Liver (tissue), 9 donors: ENCODE data around the gene PAX8. TPM values are rescaled to one million over a fixed set of nuclear protein-coding genes. Genes with fewer than 3 reads are reported as not detected.

Source experiments
- DNase-seq: peaks from one replicate; pipeline ENCODE4 v3.0.0-alpha.2; 2017; ENCODE audit warnings: low spot score
- H3K27ac ChIP-seq, 2 donors: one replicate each; pipeline ENCODE4 v1.7.0; 2013; ENCODE audit warnings: inconsistent platforms in 2 of 2, low read length in 2 of 2, control low read depth in 1 of 2, low read depth in 1 of 2, mild to moderate bottlenecking in 1 of 2
- H3K27me3 ChIP-seq, 4 donors: one replicate each; pipeline versions ENCODE4 v1.6.1 to v1.7.0; 2013; ENCODE audit warnings: low read length in 3 of 4, inconsistent platforms in 1 of 4, mild to moderate bottlenecking in 1 of 4, moderate library complexity in 1 of 4; ENCODE audit not compliant: control insufficient read depth in 4 of 4, insufficient read depth in 4 of 4
- H3K36me3 ChIP-seq, 4 donors: one replicate each; pipeline versions ENCODE4 v1.6.1 to v1.7.0; 2013; ENCODE audit warnings: low read length in 3 of 4, mild to moderate bottlenecking in 3 of 4, low read depth in 1 of 4, moderate library complexity in 1 of 4; ENCODE audit not compliant: control insufficient read depth in 4 of 4, insufficient read depth in 3 of 4
- H3K4me1 ChIP-seq, 4 donors: one replicate each; pipeline versions ENCODE4 v1.6.1 to v1.7.0; 2013; ENCODE audit warnings: low read length in 3 of 4, mild to moderate bottlenecking in 3 of 4, moderate library complexity in 1 of 4; ENCODE audit not compliant: control insufficient read depth in 4 of 4, insufficient read depth in 4 of 4
- H3K4me3 ChIP-seq, 3 donors: one replicate each; pipeline versions ENCODE4 v1.6.1 to v1.7.0; 2013; ENCODE audit warnings: low read length in 3 of 3, control low read depth in 1 of 3, low read depth in 1 of 3, mild to moderate bottlenecking in 1 of 3
- H3K9ac ChIP-seq, 2 donors: one replicate each; pipeline ENCODE4 v1.7.0; 2013; ENCODE audit warnings: low read length in 2 of 2, mild to moderate bottlenecking in 2 of 2, moderate library complexity in 2 of 2, control low read depth in 1 of 2, low read depth in 1 of 2
- H3K9me3 ChIP-seq, 4 donors: one replicate each; pipeline versions ENCODE4 v1.6.1 to v1.7.0; 2013; ENCODE audit warnings: low read length in 3 of 4; ENCODE audit not compliant: control insufficient read depth in 4 of 4
- CTCF ChIP-seq: fragments of 150-350 bp; IDR thresholded peaks from 2 replicates; pipeline ENCODE4 v1.5.1; 2017; ENCODE audit warnings: improper control_type of control experiment, low read depth, low read length; ENCODE audit not compliant: missing input control
- EGR1 ChIP-seq, 2 donors: IDR thresholded peaks; 2 replicates each; pipeline ENCODE4 v1.6.1; 2016 to 2018; ENCODE audit warnings: antibody characterized with exemption in 2 of 2, low read depth in 2 of 2
- FOXA1 ChIP-seq: IDR thresholded peaks from 2 replicates; pipeline ENCODE4 v1.6.1; 2016; ENCODE audit warnings: antibody characterized with exemption
- FOXA2 ChIP-seq: IDR thresholded peaks from 2 replicates; pipeline ENCODE4 v1.6.1; 2016; ENCODE audit warnings: antibody characterized with exemption
- GABPA ChIP-seq, 2 donors: IDR thresholded peaks in 1 of 2; conservative IDR thresholded peaks in 1 of 2; 2 replicates each; pipeline ENCODE4 v1.6.1; 2016; ENCODE audit warnings: antibody characterized with exemption in 2 of 2, mild to moderate bottlenecking in 1 of 2, moderate library complexity in 1 of 2
- HNF4A ChIP-seq, 2 donors: conservative IDR thresholded peaks; 2 replicates each; pipeline ENCODE4 v1.6.1; 2016; ENCODE audit warnings: antibody characterized with exemption in 2 of 2, mild to moderate bottlenecking in 2 of 2
- HNF4G ChIP-seq: IDR thresholded peaks from 2 replicates; pipeline ENCODE4 v1.6.1; 2016; ENCODE audit warnings: antibody characterized with exemption
- JUND ChIP-seq, 2 donors: IDR thresholded peaks; 2 replicates each; pipeline ENCODE4 v1.6.1; 2016; ENCODE audit warnings: antibody characterized with exemption in 2 of 2
- NR2F2 ChIP-seq: IDR thresholded peaks from 2 replicates; pipeline ENCODE4 v1.6.1; 2016; ENCODE audit warnings: antibody characterized with exemption
- RAD21 ChIP-seq, 2 donors: IDR thresholded peaks; 2 replicates each; pipeline ENCODE4 v1.6.1; 2016; ENCODE audit warnings: antibody characterized with exemption in 2 of 2, mild to moderate bottlenecking in 2 of 2
- RXRA ChIP-seq, 2 donors: IDR thresholded peaks; 2 replicates each; pipeline ENCODE4 v1.6.1; 2017 to 2018; ENCODE audit warnings: antibody characterized with exemption in 2 of 2, mild to moderate bottlenecking in 1 of 2
- SP1 ChIP-seq: IDR thresholded peaks from 2 replicates; pipeline ENCODE4 v1.6.1; 2018; ENCODE audit warnings: antibody characterized with exemption, mild to moderate bottlenecking
- TAF1 ChIP-seq: conservative IDR thresholded peaks from 2 replicates; pipeline ENCODE4 v1.6.1; 2016; ENCODE audit warnings: antibody characterized with exemption, mild to moderate bottlenecking
- YY1 ChIP-seq: IDR thresholded peaks from 2 replicates; pipeline ENCODE4 v1.6.1; 2016; ENCODE audit warnings: antibody characterized with exemption, mild to moderate bottlenecking
- ZBTB33 ChIP-seq: IDR thresholded peaks from 2 replicates; pipeline ENCODE4 v1.6.1; 2016; ENCODE audit warnings: antibody characterized with exemption
- WGBS: extraction: QIAGEN DNeasy Blood & Tissue Kit; methylation state at CpG from one replicate; pipeline ENCODE4 v1.1.7; 2013; 5-methylcytosine and 5-hydroxymethylcytosine counted together
- polyA plus RNA-seq, 2 donors: library from polyadenylated mRNA; stranded (reverse) in 1 of 2; unstranded in 1 of 2; fragments of 200-250 nt in 1 of 2; fragments of >200 nt in 1 of 2; fragmentation: Nextera tagmentation in 1 of 2; extraction: Ambion mirVana in 1 of 2; gene quantifications; one replicate each; pipeline versions ENCODE4 v1.2.1 to v1.2.3, GENCODE V29; 2013 to 2015
- total RNA-seq, 2 donors: library from RNA; depleted of rRNA; stranded (reverse); fragments of >200 nt; gene quantifications; one replicate each; pipeline ENCODE4 v1.2.3, GENCODE V29; 2014
- TF ChIP-seq, protein P1 (sequence below): IDR thresholded peaks from 2 replicates; pipeline ENCODE4 v1.6.1; 2016; ENCODE audit warnings: antibody characterized with exemption, mild to moderate bottlenecking
- TF ChIP-seq, protein P2 (sequence below): IDR thresholded peaks from 2 replicates; pipeline ENCODE4 v1.6.1; 2016; ENCODE audit warnings: antibody characterized with exemption
- TF ChIP-seq, protein P3 (sequence below): IDR thresholded peaks from 2 replicates; pipeline ENCODE4 v1.6.1; 2016; ENCODE audit warnings: antibody characterized with exemption
- donor health status: healthy.
- donor health status: healthy.
- donor health status: healthy.
- donor health status: healthy.
- donor health status: healthy.

PAX8 gene
- total and polyA plus RNA-seq, 4 donors, result 0.09 to 0.85 (median 0.33) TPM

GRCh38 chr2:113192459-113193100, 86.1 kb downstream of the PAX8 start:
- Histone ChIP-seq H3K4me1 (peaks cover under 1 to 4% (median 2%) of the 10 kb centered on the region in 4 donors), H3K36me3 (peaks cover 4 to 43% (median 36%) of the 10 kb centered on the region in 4 donors), H3K9ac (no peak overlapping the region), H3K27ac (no peak overlapping the region), H3K4me3 (no peak overlapping the region), H3K9me3 (no peaks in the 10 kb centered on the region), H3K27me3 (no peaks in the 10 kb centered on the region)
- TF ChIP-seq FOXA1 (no peak), JUND (IDR thresholded peaks at IDR 0.05) (no peak), ZBTB33 (no peak), RXRA (IDR thresholded peaks at IDR 0.05) (no peak), YY1 (no peak), CTCF (no peak), RAD21 (IDR thresholded peaks at IDR 0.05) (no peak), HNF4G (no peak), HNF4A (conservative IDR thresholded peaks at IDR 0.05) (no peak), FOXA2 (no peak), GABPA (IDR thresholded peaks at IDR 0.05 in 1 of 2, conservative IDR thresholded peaks at IDR 0.05 in 1 of 2) (no peak), SP1 (no peak), NR2F2 (no peak), TAF1 (no peak)
- TF ChIP-seq, protein P1, sequence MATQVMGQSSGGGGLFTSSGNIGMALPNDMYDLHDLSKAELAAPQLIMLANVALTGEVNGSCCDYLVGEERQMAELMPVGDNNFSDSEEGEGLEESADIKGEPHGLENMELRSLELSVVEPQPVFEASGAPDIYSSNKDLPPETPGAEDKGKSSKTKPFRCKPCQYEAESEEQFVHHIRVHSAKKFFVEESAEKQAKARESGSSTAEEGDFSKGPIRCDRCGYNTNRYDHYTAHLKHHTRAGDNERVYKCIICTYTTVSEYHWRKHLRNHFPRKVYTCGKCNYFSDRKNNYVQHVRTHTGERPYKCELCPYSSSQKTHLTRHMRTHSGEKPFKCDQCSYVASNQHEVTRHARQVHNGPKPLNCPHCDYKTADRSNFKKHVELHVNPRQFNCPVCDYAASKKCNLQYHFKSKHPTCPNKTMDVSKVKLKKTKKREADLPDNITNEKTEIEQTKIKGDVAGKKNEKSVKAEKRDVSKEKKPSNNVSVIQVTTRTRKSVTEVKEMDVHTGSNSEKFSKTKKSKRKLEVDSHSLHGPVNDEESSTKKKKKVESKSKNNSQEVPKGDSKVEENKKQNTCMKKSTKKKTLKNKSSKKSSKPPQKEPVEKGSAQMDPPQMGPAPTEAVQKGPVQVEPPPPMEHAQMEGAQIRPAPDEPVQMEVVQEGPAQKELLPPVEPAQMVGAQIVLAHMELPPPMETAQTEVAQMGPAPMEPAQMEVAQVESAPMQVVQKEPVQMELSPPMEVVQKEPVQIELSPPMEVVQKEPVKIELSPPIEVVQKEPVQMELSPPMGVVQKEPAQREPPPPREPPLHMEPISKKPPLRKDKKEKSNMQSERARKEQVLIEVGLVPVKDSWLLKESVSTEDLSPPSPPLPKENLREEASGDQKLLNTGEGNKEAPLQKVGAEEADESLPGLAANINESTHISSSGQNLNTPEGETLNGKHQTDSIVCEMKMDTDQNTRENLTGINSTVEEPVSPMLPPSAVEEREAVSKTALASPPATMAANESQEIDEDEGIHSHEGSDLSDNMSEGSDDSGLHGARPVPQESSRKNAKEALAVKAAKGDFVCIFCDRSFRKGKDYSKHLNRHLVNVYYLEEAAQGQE, result no peak
- WGBS, result 94% methylated on average over 7 of the region's 7 CpGs
- DNase-seq, result no peak

DNA sequence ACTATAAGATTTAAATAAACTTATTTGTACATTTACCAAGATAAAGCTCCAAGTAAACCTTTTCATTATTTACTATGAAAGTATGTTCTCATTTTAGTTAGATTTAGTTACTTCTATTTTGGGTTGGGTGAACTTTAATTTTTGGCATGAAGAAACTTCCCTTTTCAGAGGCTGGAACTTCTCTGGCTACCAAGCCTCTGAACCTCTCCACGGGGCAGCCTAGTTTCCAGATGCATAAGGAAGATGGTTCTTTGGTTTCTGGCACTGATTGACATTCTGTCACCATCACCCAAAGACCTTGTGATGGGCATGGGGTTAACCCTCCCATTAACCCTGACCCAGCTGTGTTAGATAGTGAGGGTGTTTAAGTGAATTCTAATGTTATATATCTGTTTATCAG, 87.8 kb downstream of the PAX8 start:
- Histone ChIP-seq H3K27ac (no peak overlapping the region), H3K4me3 (no peak overlapping the region), H3K9me3 (no peaks in the 10 kb centered on the region), H3K9ac (no peak overlapping the region), H3K36me3 (peaks cover 4 to 34% (median 28%) of the 10 kb centered on the region in 4 donors), H3K27me3 (no peaks in the 10 kb centered on the region), H3K4me1 (peaks cover 1 to 3% (median 2%) of the 10 kb centered on the region in 4 donors)
- 74% methylated on average over 1 of the region's 1 CpG for WGBS
- no peak for DNase-seq
- TF ChIP-seq FOXA2 (no peak), RXRA (IDR thresholded peaks at IDR 0.05) (no peak), GABPA (IDR thresholded peaks at IDR 0.05 in 1 of 2, conservative IDR thresholded peaks at IDR 0.05 in 1 of 2) (no peak), HNF4A (conservative IDR thresholded peaks at IDR 0.05) (no peak), RAD21 (IDR thresholded peaks at IDR 0.05) (no peak), YY1 (no peak), SP1 (no peak), FOXA1 (no peak), EGR1 (IDR thresholded peaks at IDR 0.05; ENCODE audit: low read depth in 2 of 2) (no peak), JUND (IDR thresholded peaks at IDR 0.05) (no peak)
- TF ChIP-seq, protein P1, result no peak
- TF ChIP-seq, protein P2, sequence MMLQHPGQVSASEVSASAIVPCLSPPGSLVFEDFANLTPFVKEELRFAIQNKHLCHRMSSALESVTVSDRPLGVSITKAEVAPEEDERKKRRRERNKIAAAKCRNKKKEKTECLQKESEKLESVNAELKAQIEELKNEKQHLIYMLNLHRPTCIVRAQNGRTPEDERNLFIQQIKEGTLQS, result no peak
- TF ChIP-seq, protein P3, sequence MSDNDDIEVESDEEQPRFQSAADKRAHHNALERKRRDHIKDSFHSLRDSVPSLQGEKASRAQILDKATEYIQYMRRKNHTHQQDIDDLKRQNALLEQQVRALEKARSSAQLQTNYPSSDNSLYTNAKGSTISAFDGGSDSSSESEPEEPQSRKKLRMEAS, result no peak
